HCT116 (cell line): ENCODE measurements around the gene RNF227. TPM values are rescaled to one million over a fixed set of nuclear protein-coding genes. Genes with fewer than 3 reads are reported as not detected.

Experiments
- ATAC-seq: fragments of 200-7000 bp; cut with Tn5 transposase; 2 replicates; pipeline ENCODE4 v1.9.1; 2020; ENCODE audit warnings: mild to moderate bottlenecking, moderate library complexity
- BruUV-seq: library from RNA; stranded (reverse); fragments of 400-500 nt; replicated peaks from 2 replicates; lab custom pipeline; 2021; lab: Mats Ljungman, UMichigan
- CTCF ChIA-PET: fragments of 300-600 bp; sonication (Branson Sonifier 250); formaldehyde crosslinking; loops from one replicate; lab custom pipeline; 2021; ENCODE audit warnings: antibody characterized with exemption; lab: Charles Lee
- POLR2A ChIA-PET: fragments of 300-600, 350-600 bp; sonication (Branson Sonifier 250); formaldehyde crosslinking; loops from one replicate; lab custom pipeline; 2021; ENCODE audit warnings: antibody characterized with exemption; lab: Charles Lee
- RAD21 ChIA-PET, 2 experiments: fragments of 300-600 bp; sonication (Branson Sonifier 250); formaldehyde crosslinking; loops; one replicate each; lab custom pipeline; 2023; ENCODE audit warnings: low total read pairs in 2 of 2; ENCODE audit not compliant: uncharacterized antibody in 2 of 2, unreplicated experiment in 2 of 2, low non-redundant PET in 1 of 2; lab: Charles Lee
- DNase-seq: peaks from one replicate; pipeline ENCODE4 v3.0.0-alpha.2; 2010; ENCODE audit warnings: low read depth, low spot score
- H2AFZ ChIP-seq: fragments of 200-600 bp; shearing (Covaris generic), sonication (generic); 2 replicates; pipeline ENCODE4 v1.6.1; 2017; ENCODE audit warnings: low read depth, mixed run types, mixed read lengths, antibody characterized with exemption, low read length; ENCODE audit not compliant: poor library complexity, severe bottlenecking
- H3K27ac ChIP-seq: 2 replicates; pipeline ENCODE4 v1.5.1; 2012; ENCODE audit warnings: low read depth, low read length
- H3K27me3 ChIP-seq: fragments of 200-600 bp; sonication (generic); 2 replicates; pipeline ENCODE4 v1.6.1; 2016; ENCODE audit warnings: mixed run types, low read length, mixed read lengths; ENCODE audit not compliant: insufficient read depth
- H3K36me3 ChIP-seq, 2 experiments: fragments of 200-500 bp in 1 of 2; fragments of 200-600 bp in 1 of 2; sonication (Bioruptor generic) in 1 of 2; sonication (generic) in 1 of 2; 2 replicates each; pipeline versions ENCODE4 v1.5.1 to v1.6.1; 2014 to 2016; ENCODE audit warnings: low read length in 2 of 2, inconsistent platforms in 1 of 2, mixed read lengths in 1 of 2, mixed run types in 1 of 2; ENCODE audit not compliant: insufficient read depth in 2 of 2, control insufficient read depth in 1 of 2
- H3K4me1 ChIP-seq, 2 experiments: fragments of 200-600 bp in 1 of 2; sonication (generic) in 1 of 2; 2 replicates each; pipeline versions ENCODE4 v1.5.1 to v1.6.1; 2012 to 2017; ENCODE audit warnings: low read length in 2 of 2, inconsistent platforms in 1 of 2, mild to moderate bottlenecking in 1 of 2, mixed read lengths in 1 of 2, mixed run types in 1 of 2, moderate library complexity in 1 of 2; ENCODE audit not compliant: insufficient read depth in 2 of 2, control insufficient read depth in 1 of 2
- H3K4me2 ChIP-seq: fragments of 200-600 bp; sonication (generic); 2 replicates; pipeline ENCODE4 v1.6.1; 2017; ENCODE audit warnings: mixed run types, low read length, mixed read lengths
- H3K4me3 ChIP-seq, 2 experiments: fragments of 200-600 bp in 1 of 2; sonication (generic) in 1 of 2; replicated peaks in 1 of 2; 2 replicates each; pipeline ENCODE4 v1.5.1; 2011 to 2016; ENCODE audit warnings: low read length in 2 of 2, control low read depth in 1 of 2, low read depth in 1 of 2, mild to moderate bottlenecking in 1 of 2, mixed read lengths in 1 of 2, mixed run types in 1 of 2
- H3K79me2 ChIP-seq: fragments of 200-600 bp; sonication (generic); 2 replicates; pipeline ENCODE4 v1.6.1; 2017; ENCODE audit warnings: mild to moderate bottlenecking, mixed run types, low read length, moderate library complexity, mixed read lengths; ENCODE audit not compliant: insufficient read depth
- H3K9ac ChIP-seq: fragments of 200-600 bp; sonication (generic); 2 replicates; pipeline ENCODE4 v1.6.1; 2016; ENCODE audit warnings: low read length, mixed read lengths
- H3K9me2 ChIP-seq: fragments of 200-600 bp; sonication (generic), shearing (Covaris generic); 2 replicates; pipeline ENCODE4 v1.6.1; 2017; ENCODE audit warnings: mixed run types, mild to moderate bottlenecking, moderate library complexity; ENCODE audit not compliant: insufficient read depth
- H3K9me3 ChIP-seq, 2 experiments: fragments of 200-500 bp in 1 of 2; fragments of 200-600 bp in 1 of 2; sonication (Bioruptor generic) in 1 of 2; sonication (generic) in 1 of 2; 2 replicates each; pipeline ENCODE4 v1.6.1; 2014 to 2017; ENCODE audit warnings: low read length in 2 of 2, mixed read lengths in 2 of 2, inconsistent platforms in 1 of 2, low read depth in 1 of 2, mild to moderate bottlenecking in 1 of 2, mixed run types in 1 of 2, moderate library complexity in 1 of 2; ENCODE audit not compliant: control insufficient read depth in 1 of 2, insufficient read depth in 1 of 2
- H4K20me1 ChIP-seq: fragments of 200-600 bp; sonication (generic), shearing (Covaris generic); 2 replicates; pipeline ENCODE4 v1.6.1; 2017; ENCODE audit warnings: mixed run types, mild to moderate bottlenecking, moderate library complexity; ENCODE audit not compliant: insufficient read depth
- CBX3 ChIP-seq: IDR thresholded peaks from 2 replicates; pipeline ENCODE4 v1.6.1; 2012; ENCODE audit warnings: low read depth
- CEBPB ChIP-seq: IDR thresholded peaks from 2 replicates; pipeline ENCODE4 v1.6.1; 2012; ENCODE audit warnings: low read depth
- EGR1 ChIP-seq: IDR thresholded peaks from 2 replicates; pipeline ENCODE4 v1.6.1; 2012; ENCODE audit warnings: low read depth
- ELF1 ChIP-seq: IDR thresholded peaks from 2 replicates; pipeline ENCODE4 v1.6.1; 2012; ENCODE audit warnings: low read depth, borderline replicate concordance
- EZH2 ChIP-seq: fragments of 200-600 bp; sonication (generic); IDR thresholded peaks from 2 replicates; pipeline ENCODE4 v1.6.1; 2017; ENCODE audit warnings: antibody characterized with exemption, mixed run types
- FOSL1 ChIP-seq: IDR thresholded peaks from 2 replicates; pipeline ENCODE4 v1.6.1; 2012; ENCODE audit warnings: low read depth
- JUND ChIP-seq: IDR thresholded peaks from 2 replicates; pipeline ENCODE4 v1.6.1; 2012
- POLR2A ChIP-seq: IDR thresholded peaks from 2 replicates; pipeline ENCODE4 v1.7.0; 2011; ENCODE audit warnings: borderline replicate concordance; ENCODE audit not compliant: insufficient read depth, insufficient read length; ENCODE audit errors: extremely low read depth
- POLR2AphosphoS5 ChIP-seq: IDR thresholded peaks from 2 replicates; pipeline ENCODE4 v1.6.1; 2011; ENCODE audit warnings: mild to moderate bottlenecking, low read depth, low read length, moderate library complexity
- RAD21 ChIP-seq: IDR thresholded peaks from 2 replicates; pipeline ENCODE4 v1.6.1; 2012; ENCODE audit warnings: low read depth, mild to moderate bottlenecking
- SIN3A ChIP-seq: IDR thresholded peaks from 2 replicates; pipeline ENCODE4 v1.6.1; 2012; ENCODE audit warnings: low read depth
- SP1 ChIP-seq: IDR thresholded peaks from 2 replicates; pipeline ENCODE4 v1.6.1; 2012; ENCODE audit warnings: low read depth
- SRF ChIP-seq: IDR thresholded peaks from 2 replicates; pipeline ENCODE4 v1.6.1; 2012; ENCODE audit warnings: low read depth
- TCF7L2 ChIP-seq: IDR thresholded peaks from 2 replicates; pipeline ENCODE4 v1.7.0; 2011; ENCODE audit warnings: borderline replicate concordance, inconsistent platforms; ENCODE audit not compliant: insufficient read depth, insufficient read length; ENCODE audit errors: extremely low read depth
- ZFX ChIP-seq: fragments of 450-650 bp; IDR thresholded peaks from 2 replicates; pipeline ENCODE4 v1.6.1; 2017
- ZNF274 ChIP-seq: fragments of 200-500 bp; sonication (Bioruptor generic); IDR thresholded peaks from 2 replicates; pipeline ENCODE4 v1.6.1; 2014; ENCODE audit warnings: mild to moderate bottlenecking, low read depth, low read length, inconsistent platforms
- intact Hi-C: fragments of 100-400 bp; cut with micrococcal nuclease; formaldehyde crosslinking; loops from 2 replicates; pipeline ENCODE4 v1.10.0; 2022
- total RNA-seq: library from RNA; stranded (reverse); gene quantifications from one replicate; pipeline ENCODE4 v1.2.1, GENCODE V29; 2021; ENCODE audit not compliant: unreplicated experiment
- TF ChIP-seq, protein P1 (sequence below): IDR thresholded peaks from 2 replicates; pipeline ENCODE4 v1.6.1; 2011; ENCODE audit warnings: mild to moderate bottlenecking, low read length, moderate library complexity; ENCODE audit not compliant: insufficient replicate concordance; ENCODE audit errors: extremely low read depth
- TF ChIP-seq, protein P2 (sequence below): IDR thresholded peaks from 2 replicates; pipeline ENCODE4 v1.6.1; 2012
- TF ChIP-seq, protein P3 (sequence below), 3 experiments: fragments of 200-600 bp in 1 of 3; sonication (generic) in 1 of 3; IDR thresholded peaks in 2 of 3; conservative IDR thresholded peaks in 1 of 3; 2 replicates each; pipeline ENCODE4 v1.5.1; 2012 to 2017; ENCODE audit warnings: low read depth in 2 of 3, low read length in 2 of 3, antibody characterized with exemption in 1 of 3, borderline replicate concordance in 1 of 3, control low read depth in 1 of 3, mild to moderate bottlenecking in 1 of 3, mixed read lengths in 1 of 3, mixed run types in 1 of 3, moderate library complexity in 1 of 3; ENCODE audit not compliant: insufficient read depth in 1 of 3

RNF227 gene
- total RNA-seq, 1 experiment from 2014 or later: 0.74 TPM

DNA sequence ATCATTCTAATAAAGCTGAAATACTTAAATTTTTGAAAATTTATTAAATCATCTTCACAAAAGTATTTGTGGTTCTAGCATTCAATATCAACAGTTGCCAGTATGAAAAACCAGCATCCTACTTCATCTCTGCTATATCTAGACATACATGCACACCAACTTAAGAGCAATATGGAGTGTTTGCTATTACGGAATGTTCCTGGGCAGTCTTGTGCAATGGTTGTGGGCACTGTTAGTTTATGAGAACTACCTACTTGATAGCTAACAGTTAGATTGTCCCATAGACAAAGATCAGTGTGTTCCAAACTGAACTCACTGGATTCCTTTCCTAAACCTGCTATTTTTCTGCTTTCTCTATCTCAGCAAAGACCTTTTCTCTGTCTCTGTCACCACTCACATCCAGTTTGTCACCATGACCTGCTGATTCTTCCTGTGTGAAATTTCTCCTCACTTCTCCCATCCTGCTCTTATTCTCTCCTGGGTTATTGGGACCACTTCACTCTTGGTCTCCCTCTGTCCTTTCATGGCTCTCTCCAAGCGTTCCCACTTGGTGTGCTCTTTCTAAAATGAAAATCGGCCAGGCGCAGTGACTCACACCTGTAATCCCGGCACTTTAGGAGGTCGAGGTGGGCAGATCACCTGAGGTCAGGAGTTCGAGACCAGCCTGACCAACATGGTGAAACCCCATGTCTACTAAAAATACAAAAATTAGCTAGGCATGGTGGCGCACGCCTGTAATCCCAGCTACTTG lies 43.6 kb upstream of the RNF227 start:
- no peaks in the 10 kb centered on the region for H3K79me2 ChIP-seq
- no peaks in the 10 kb centered on the region for H3K9me2 ChIP-seq
- ChIA-PET POLR2A (no interaction called here), CTCF (no interaction called here), RAD21 (no interaction called here)
- no peak for TF ChIP-seq CBX3
- no peak for TF ChIP-seq SP1
- no peak for TF ChIP-seq RAD21
- TF ChIP-seq, protein P1, sequence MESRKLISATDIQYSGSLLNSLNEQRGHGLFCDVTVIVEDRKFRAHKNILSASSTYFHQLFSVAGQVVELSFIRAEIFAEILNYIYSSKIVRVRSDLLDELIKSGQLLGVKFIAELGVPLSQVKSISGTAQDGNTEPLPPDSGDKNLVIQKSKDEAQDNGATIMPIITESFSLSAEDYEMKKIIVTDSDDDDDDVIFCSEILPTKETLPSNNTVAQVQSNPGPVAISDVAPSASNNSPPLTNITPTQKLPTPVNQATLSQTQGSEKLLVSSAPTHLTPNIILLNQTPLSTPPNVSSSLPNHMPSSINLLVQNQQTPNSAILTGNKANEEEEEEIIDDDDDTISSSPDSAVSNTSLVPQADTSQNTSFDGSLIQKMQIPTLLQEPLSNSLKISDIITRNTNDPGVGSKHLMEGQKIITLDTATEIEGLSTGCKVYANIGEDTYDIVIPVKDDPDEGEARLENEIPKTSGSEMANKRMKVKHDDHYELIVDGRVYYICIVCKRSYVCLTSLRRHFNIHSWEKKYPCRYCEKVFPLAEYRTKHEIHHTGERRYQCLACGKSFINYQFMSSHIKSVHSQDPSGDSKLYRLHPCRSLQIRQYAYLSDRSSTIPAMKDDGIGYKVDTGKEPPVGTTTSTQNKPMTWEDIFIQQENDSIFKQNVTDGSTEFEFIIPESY: no peak
- TF ChIP-seq FOSL1: no peak
- no peak for TF ChIP-seq POLR2A
- no peak for TF ChIP-seq JUND
- no peak for TF ChIP-seq SIN3A
- no peak for TF ChIP-seq POLR2AphosphoS5
- TF ChIP-seq CEBPB: no peak
- no peak for TF ChIP-seq EGR1
- no peak for TF ChIP-seq SRF
- TF ChIP-seq, protein P2, sequence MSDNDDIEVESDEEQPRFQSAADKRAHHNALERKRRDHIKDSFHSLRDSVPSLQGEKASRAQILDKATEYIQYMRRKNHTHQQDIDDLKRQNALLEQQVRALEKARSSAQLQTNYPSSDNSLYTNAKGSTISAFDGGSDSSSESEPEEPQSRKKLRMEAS: no peak
- TF ChIP-seq ELF1: no peak
- no peak for TF ChIP-seq TCF7L2
- TF ChIP-seq ZNF274: no peak
- no peak for TF ChIP-seq ZFX
- TF ChIP-seq EZH2: no peak
- TF ChIP-seq, protein P3, sequence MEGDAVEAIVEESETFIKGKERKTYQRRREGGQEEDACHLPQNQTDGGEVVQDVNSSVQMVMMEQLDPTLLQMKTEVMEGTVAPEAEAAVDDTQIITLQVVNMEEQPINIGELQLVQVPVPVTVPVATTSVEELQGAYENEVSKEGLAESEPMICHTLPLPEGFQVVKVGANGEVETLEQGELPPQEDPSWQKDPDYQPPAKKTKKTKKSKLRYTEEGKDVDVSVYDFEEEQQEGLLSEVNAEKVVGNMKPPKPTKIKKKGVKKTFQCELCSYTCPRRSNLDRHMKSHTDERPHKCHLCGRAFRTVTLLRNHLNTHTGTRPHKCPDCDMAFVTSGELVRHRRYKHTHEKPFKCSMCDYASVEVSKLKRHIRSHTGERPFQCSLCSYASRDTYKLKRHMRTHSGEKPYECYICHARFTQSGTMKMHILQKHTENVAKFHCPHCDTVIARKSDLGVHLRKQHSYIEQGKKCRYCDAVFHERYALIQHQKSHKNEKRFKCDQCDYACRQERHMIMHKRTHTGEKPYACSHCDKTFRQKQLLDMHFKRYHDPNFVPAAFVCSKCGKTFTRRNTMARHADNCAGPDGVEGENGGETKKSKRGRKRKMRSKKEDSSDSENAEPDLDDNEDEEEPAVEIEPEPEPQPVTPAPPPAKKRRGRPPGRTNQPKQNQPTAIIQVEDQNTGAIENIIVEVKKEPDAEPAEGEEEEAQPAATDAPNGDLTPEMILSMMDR (IDR thresholded peaks at IDR 0.05 in 2 of 3, conservative IDR thresholded peaks at IDR 0.05 in 1 of 3; ENCODE audit: borderline replicate concordance in 1 of 3, insufficient read depth in 1 of 3, low read depth in 2 of 3, low read length in 2 of 3): no peak
- H4K20me1 ChIP-seq: no peaks in the 10 kb centered on the region
- no peaks in the 10 kb centered on the region for H3K36me3 ChIP-seq
- H3K4me3 ChIP-seq: no peak overlapping the region
- H3K27ac ChIP-seq: no peak overlapping the region
- H3K4me1 ChIP-seq: no peaks in the 10 kb centered on the region
- DNase-seq (no peak), ATAC-seq (no peak)
- H3K4me2 ChIP-seq: no peak overlapping the region
- no peak overlapping the region for H2AFZ ChIP-seq
- no peak overlapping the region for H3K9ac ChIP-seq
- H3K27me3 ChIP-seq: no peaks in the 10 kb centered on the region
- intact Hi-C loops: no loop called here
- H3K9me3 ChIP-seq: no peaks in the 10 kb centered on the region
- BruUV-seq: no TSS peak
